ENCODE data around the gene BTBD10. TPM values are rescaled to one million over a fixed set of nuclear protein-coding genes. Genes with fewer than 3 reads are reported as not detected.
"Not testable (repeated sequence)": the region's sequence is repeated elsewhere in the genome, so short reads cannot be mapped to it uniquely, and the experiment has no call there.

The BTBD10 gene
- total RNA-seq, 2 donors from 2014 or later: 12.1 to 15.9 TPM

- Mint-ChIP-seq H3K27me3 (no peaks in the 10 kb centered on the region), H3K4me1 (peaks cover 11% of the 10 kb centered on the region), H3K27ac (no peak overlapping the region), H3K4me3 (no peak overlapping the region), H3K36me3 (ENCODE audit: low read depth) (peaks cover 6% of the 10 kb centered on the region)
- no peak for DNase-seq
- H3K9me3 ChIP-seq (ENCODE audit: control insufficient read depth, low read length, poor library complexity, severe bottlenecking): peaks cover 5% of the 10 kb centered on the region
- no peak for ATAC-seq
Observed at GRCh38 chr11:13429836-13430235, 33.2 kb downstream of the BTBD10 start.

DNA sequence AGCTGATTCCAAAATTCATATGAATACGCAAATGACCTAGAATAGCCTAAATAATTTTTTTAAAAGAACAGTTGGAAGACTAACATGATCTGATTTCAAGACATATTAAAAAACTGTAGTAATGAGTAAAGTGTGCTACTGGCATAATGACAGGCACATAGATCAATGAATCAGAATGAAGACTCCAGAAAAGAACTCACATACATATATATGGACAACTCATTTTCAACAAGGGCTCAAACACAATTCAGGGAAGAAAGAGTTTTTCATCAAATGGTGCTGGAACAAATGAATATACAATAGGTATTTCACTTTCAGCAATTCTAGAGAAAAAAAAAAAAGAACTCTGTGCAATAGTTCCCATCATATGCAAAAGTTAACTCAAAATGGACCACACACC lies 33.7 kb downstream of the BTBD10 start:
- no peak overlapping the region for H3K27ac Mint-ChIP-seq
- peaks cover 11% of the 10 kb centered on the region for H3K4me1 Mint-ChIP-seq
- H3K36me3 Mint-ChIP-seq (ENCODE audit: low read depth): peaks cover 6% of the 10 kb centered on the region
- DNase-seq: no peak
- H3K4me3 Mint-ChIP-seq: no peak overlapping the region
- ATAC-seq: no peak
- H3K9me3 ChIP-seq (ENCODE audit: control insufficient read depth, low read length, poor library complexity, severe bottlenecking): peaks cover 5% of the 10 kb centered on the region
- H3K27me3 Mint-ChIP-seq: no peaks in the 10 kb centered on the region

GRCh38 chr11:13427440-13427839 lies 35.6 kb downstream of the BTBD10 start:
- H3K27me3 Mint-ChIP-seq: no peaks in the 10 kb centered on the region
- ATAC-seq: no peak
- H3K27ac Mint-ChIP-seq: no peak overlapping the region
- peaks cover 5% of the 10 kb centered on the region for H3K9me3 ChIP-seq (ENCODE audit: control insufficient read depth, low read length, poor library complexity, severe bottlenecking)
- H3K4me1 Mint-ChIP-seq: peaks cover 17% of the 10 kb centered on the region
- no peak for DNase-seq
- H3K36me3 Mint-ChIP-seq (ENCODE audit: low read depth): peaks cover 6% of the 10 kb centered on the region
- H3K4me3 Mint-ChIP-seq: no peak overlapping the region

DNA sequence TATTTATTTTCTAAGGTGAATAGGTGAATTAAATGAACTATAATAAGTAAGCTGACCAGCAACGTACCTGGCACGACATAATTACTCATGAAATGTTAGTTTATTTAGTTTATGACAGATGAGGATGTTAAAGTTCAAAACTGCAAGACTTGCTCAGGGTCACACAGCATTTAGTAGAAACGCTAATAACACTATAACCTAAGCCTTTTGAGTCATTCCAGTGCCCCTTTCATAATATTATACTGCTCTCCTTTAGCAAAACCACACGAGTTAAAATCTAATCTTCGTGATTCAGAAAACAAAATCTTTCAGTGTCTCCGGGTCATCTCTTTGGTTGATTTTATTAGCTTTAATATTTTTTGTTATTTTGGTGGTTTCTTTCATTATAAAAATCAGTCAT lies 39.6 kb downstream of the BTBD10 start:
- DNase-seq: no peak
- Mint-ChIP-seq H3K27ac (no peak overlapping the region), H3K4me1 (peaks cover 14% of the 10 kb centered on the region), H3K4me3 (no peak overlapping the region), H3K27me3 (no peaks in the 10 kb centered on the region), H3K36me3 (ENCODE audit: low read depth) (peaks cover 5% of the 10 kb centered on the region)
- peaks cover 5% of the 10 kb centered on the region for H3K9me3 ChIP-seq (ENCODE audit: control insufficient read depth, low read length, poor library complexity, severe bottlenecking)
- no peak for ATAC-seq

DNA sequence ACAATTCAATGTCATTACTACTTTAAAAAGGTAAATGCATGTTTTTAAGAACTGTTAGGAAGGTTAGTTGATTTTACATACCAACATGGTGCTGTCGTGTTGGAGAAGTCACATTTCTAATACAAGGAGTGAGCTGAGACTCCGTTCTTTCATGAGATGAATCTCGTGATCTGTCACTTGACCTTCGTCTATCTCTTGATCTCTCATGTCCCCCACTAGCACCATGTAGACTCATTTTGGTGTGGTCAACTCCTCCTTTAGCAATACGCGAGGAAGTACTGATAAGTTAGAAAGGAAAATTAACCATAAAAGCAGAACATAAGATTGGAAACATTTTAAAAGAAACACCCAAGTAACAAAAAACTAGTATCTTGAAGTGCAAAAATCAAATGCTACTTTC lies 41.5 kb downstream of the BTBD10 start:
- H3K9me3 ChIP-seq (ENCODE audit: control insufficient read depth, low read length, poor library complexity, severe bottlenecking): no peaks in the 10 kb centered on the region
- peaks cover 14% of the 10 kb centered on the region for H3K4me1 Mint-ChIP-seq
- H3K27ac Mint-ChIP-seq: peak overlapping the region; percentile 29
- no peak for DNase-seq
- H3K4me3 Mint-ChIP-seq: no peak overlapping the region
- H3K27me3 Mint-ChIP-seq: no peaks in the 10 kb centered on the region
- peaks cover 2% of the 10 kb centered on the region for H3K36me3 Mint-ChIP-seq (ENCODE audit: low read depth)
- ATAC-seq: no peak

- Mint-ChIP-seq H3K27me3 (no peaks in the 10 kb centered on the region), H3K36me3 (ENCODE audit: low read depth) (peaks cover 10% of the 10 kb centered on the region), H3K4me3 (no peak overlapping the region), H3K4me1 (no peaks in the 10 kb centered on the region), H3K27ac (no peak overlapping the region)
- no peaks in the 10 kb centered on the region for H3K9me3 ChIP-seq (ENCODE audit: control insufficient read depth, low read length, poor library complexity, severe bottlenecking)
- ATAC-seq: no peak
- no peak for DNase-seq
Observed at GRCh38 chr11:13415201-13415600, 47.8 kb downstream of the BTBD10 start.

GRCh38 chr11:13405220-13405619 lies 57.8 kb downstream of the BTBD10 start:
- DNase-seq (no peak), ATAC-seq (no peak)
- Mint-ChIP-seq H3K27ac (no peak overlapping the region), H3K4me3 (no peak overlapping the region), H3K4me1 (peaks cover 2% of the 10 kb centered on the region), H3K27me3 (no peaks in the 10 kb centered on the region), H3K36me3 (ENCODE audit: low read depth) (peaks cover 16% of the 10 kb centered on the region)
- no peaks in the 10 kb centered on the region for H3K9me3 ChIP-seq (ENCODE audit: control insufficient read depth, low read length, poor library complexity, severe bottlenecking)

- not testable (repeated sequence) for H3K27ac Mint-ChIP-seq; H3K9me3 ChIP-seq (ENCODE audit: control insufficient read depth, low read length, poor library complexity, severe bottlenecking); H3K4me1 Mint-ChIP-seq; H3K36me3 Mint-ChIP-seq (ENCODE audit: low read depth); ATAC-seq; H3K27me3 Mint-ChIP-seq; DNase-seq; H3K4me3 Mint-ChIP-seq
Observed at GRCh38 chr11:13398335-13398734, 64.7 kb downstream of the BTBD10 start.

DNA sequence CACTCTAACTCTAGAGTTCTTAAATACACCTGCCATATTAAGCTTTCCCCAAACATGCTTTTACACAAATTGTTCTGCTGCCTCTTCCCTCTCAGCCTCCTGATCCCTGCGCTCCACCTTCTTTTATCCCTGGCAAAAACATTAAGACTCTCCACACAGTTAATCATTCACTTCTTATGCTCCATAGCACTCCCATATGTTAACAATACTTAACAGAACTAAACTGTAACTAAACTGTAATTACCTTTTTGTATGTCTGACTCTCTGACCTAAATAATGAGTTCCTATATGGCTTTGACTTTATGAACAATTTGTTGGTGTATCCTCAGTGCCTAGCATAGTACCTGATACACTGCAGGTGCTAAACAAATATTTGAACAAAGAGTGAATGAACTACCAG lies 71.8 kb downstream of the BTBD10 start:
- Mint-ChIP-seq H3K27me3 (no peaks in the 10 kb centered on the region), H3K36me3 (ENCODE audit: low read depth) (peaks cover 9% of the 10 kb centered on the region), H3K4me3 (no peak overlapping the region), H3K4me1 (peaks cover 4% of the 10 kb centered on the region), H3K27ac (peak overlapping the region; percentile 75)
- ATAC-seq (no peak), DNase-seq (no peak)
- no peaks in the 10 kb centered on the region for H3K9me3 ChIP-seq (ENCODE audit: control insufficient read depth, low read length, poor library complexity, severe bottlenecking)

GRCh38 chr11:13388741-13389140 lies 74.3 kb downstream of the BTBD10 start:
- peak overlapping the region; percentile 12 for H3K4me3 Mint-ChIP-seq
- no peak for ATAC-seq
- peaks cover 4% of the 10 kb centered on the region for H3K4me1 Mint-ChIP-seq

GRCh38 chr11:13386567-13386966 lies 76.5 kb downstream of the BTBD10 start:
- peaks cover 7% of the 10 kb centered on the region for H3K4me1 Mint-ChIP-seq
- no peaks in the 10 kb centered on the region for H3K9me3 ChIP-seq (ENCODE audit: control insufficient read depth, low read length, poor library complexity, severe bottlenecking)
- peak overlapping the region; percentile 67 for H3K27ac Mint-ChIP-seq
- H3K36me3 Mint-ChIP-seq (ENCODE audit: low read depth): peaks cover 9% of the 10 kb centered on the region
- no peak overlapping the region for H3K4me3 Mint-ChIP-seq
- no peak for DNase-seq
- no peak for ATAC-seq
- no peaks in the 10 kb centered on the region for H3K27me3 Mint-ChIP-seq

More at GRCh38 chr11:13388741-13389140, 74.3 kb downstream of the BTBD10 start:
- peak overlapping the region; percentile 67 for H3K27ac Mint-ChIP-seq
- H3K27me3 Mint-ChIP-seq: no peaks in the 10 kb centered on the region
- no peaks in the 10 kb centered on the region for H3K9me3 ChIP-seq (ENCODE audit: control insufficient read depth, low read length, poor library complexity, severe bottlenecking)
- no peak for DNase-seq
- peaks cover 9% of the 10 kb centered on the region for H3K36me3 Mint-ChIP-seq (ENCODE audit: low read depth)

- ATAC-seq: peak; percentile 42
- Mint-ChIP-seq H3K36me3 (ENCODE audit: low read depth) (peaks cover 4% of the 10 kb centered on the region), H3K4me3 (no peak overlapping the region), H3K4me1 (peaks cover 5% of the 10 kb centered on the region), H3K27me3 (no peaks in the 10 kb centered on the region), H3K27ac (peak overlapping the region; percentile 67)
- H3K9me3 ChIP-seq (ENCODE audit: control insufficient read depth, low read length, poor library complexity, severe bottlenecking): no peaks in the 10 kb centered on the region
- no peak for DNase-seq
Observed at GRCh38 chr11:13384908-13385640, 77.9 kb downstream of the BTBD10 start.

- no peaks in the 10 kb centered on the region for H3K9me3 ChIP-seq (ENCODE audit: control insufficient read depth, low read length, poor library complexity, severe bottlenecking)
- Mint-ChIP-seq H3K4me3 (no peak overlapping the region), H3K4me1 (peaks cover 4% of the 10 kb centered on the region), H3K27me3 (no peaks in the 10 kb centered on the region), H3K36me3 (ENCODE audit: low read depth) (no peaks in the 10 kb centered on the region), H3K27ac (peak overlapping the region; percentile 41)
- DNase-seq: no peak
- ATAC-seq: no peak
Observed at GRCh38 chr11:13382751-13383150, 80.3 kb downstream of the BTBD10 start.

GRCh38 chr11:13380731-13381130 lies 82.3 kb downstream of the BTBD10 start:
- Mint-ChIP-seq H3K4me1 (peaks cover 9% of the 10 kb centered on the region), H3K27me3 (no peaks in the 10 kb centered on the region), H3K4me3 (no peak overlapping the region), H3K36me3 (ENCODE audit: low read depth) (peaks cover 7% of the 10 kb centered on the region), H3K27ac (no peak overlapping the region)
- DNase-seq (no peak), ATAC-seq (no peak)
- no peaks in the 10 kb centered on the region for H3K9me3 ChIP-seq (ENCODE audit: control insufficient read depth, low read length, poor library complexity, severe bottlenecking)
